Hepatocyte (in vitro differentiated cells): Measurements from ENCODE around the gene GLI1. TPM values are rescaled to one million over a fixed set of nuclear protein-coding genes. Genes with fewer than 3 reads are reported as not detected.
A peak's percentile ranks its signal among the peaks of the same experiment; 100 is the strongest.

ENCODE experiments used
- DNase-seq: peaks from one replicate; pipeline ENCODE4 v3.0.0-alpha.2; 2016; ENCODE audit warnings: low spot score
- H2AFZ ChIP-seq: fragments of 200-600 bp; sonication (generic); 2 replicates; pipeline ENCODE4 v1.6.0; 2016; ENCODE audit warnings: antibody characterized with exemption, mild to moderate bottlenecking
- H3K27ac ChIP-seq: fragments of 200-600 bp; sonication (generic); 2 replicates; pipeline ENCODE4 v1.5.1; 2016; ENCODE audit warnings: mild to moderate bottlenecking
- H3K27me3 ChIP-seq: fragments of 200-600 bp; sonication (generic); 2 replicates; pipeline ENCODE4 v1.6.1; 2016
- H3K36me3 ChIP-seq: fragments of 200-600 bp; sonication (generic); replicated peaks from 2 replicates; pipeline ENCODE4 v1.5.1; 2016; ENCODE audit warnings: low read depth; ENCODE audit not compliant: insufficient read depth
- H3K4me1 ChIP-seq: fragments of 200-600 bp; sonication (generic); 2 replicates; pipeline ENCODE4 v1.5.1; 2016; ENCODE audit warnings: mild to moderate bottlenecking, moderate library complexity; ENCODE audit not compliant: insufficient read depth
- H3K4me2 ChIP-seq: fragments of 200-600 bp; sonication (generic); 2 replicates; pipeline ENCODE4 v1.6.0; 2016
- H3K4me3 ChIP-seq: fragments of 200-600 bp; sonication (generic); 2 replicates; pipeline ENCODE4 v1.5.1; 2016; ENCODE audit warnings: mild to moderate bottlenecking
- H3K79me2 ChIP-seq: fragments of 200-600 bp; sonication (generic); 2 replicates; pipeline ENCODE4 v1.6.0; 2017; ENCODE audit warnings: mild to moderate bottlenecking
- H3K9me2 ChIP-seq: fragments of 200-600 bp; sonication (generic); replicated peaks from 2 replicates; pipeline ENCODE4 v1.6.0; 2017; ENCODE audit warnings: mild to moderate bottlenecking; ENCODE audit not compliant: insufficient read depth
- H3K9me3 ChIP-seq: fragments of 200-600 bp; sonication (generic); 2 replicates; pipeline ENCODE4 v1.5.1; 2016; ENCODE audit warnings: low read depth, mild to moderate bottlenecking
- H4K20me1 ChIP-seq: fragments of 200-600 bp; sonication (generic); 2 replicates; pipeline ENCODE4 v1.6.0; 2016; ENCODE audit warnings: mild to moderate bottlenecking; ENCODE audit not compliant: insufficient read depth, poor library complexity, severe bottlenecking
- EZH2 ChIP-seq: fragments of 200-600 bp; sonication (generic); IDR thresholded peaks from 2 replicates; pipeline ENCODE4 v1.6.1; 2016; ENCODE audit warnings: antibody characterized with exemption, mild to moderate bottlenecking, borderline replicate concordance
- EZH2phosphoT487 ChIP-seq: fragments of 200-600 bp; sonication (generic); IDR thresholded peaks from one replicate; pipeline ENCODE4 v1.6.1; 2018; ENCODE audit warnings: antibody characterized with exemption, mild to moderate bottlenecking, low read depth, moderate library complexity; ENCODE audit not compliant: unreplicated experiment, severe bottlenecking
- WGBS: methylation state at CpG from one replicate; pipeline ENCODE4 v1.1.6; 2016; ENCODE audit warnings: low lambda C conversion rate; ENCODE audit errors: missing lambda C conversion rate; 5-methylcytosine and 5-hydroxymethylcytosine counted together
- polyA plus RNA-seq: library from polyadenylated mRNA; unstranded; fragments of >200 nt; fragmentation: Nextera tagmentation; extraction: Ambion mirVana; gene quantifications from 2 replicates; pipeline ENCODE4 v1.2.1, GENCODE V29; 2016
- total RNA-seq: library from RNA; depleted of rRNA; stranded (reverse); fragments of >200 nt; gene quantifications from 2 replicates; pipeline ENCODE4 v1.2.3, GENCODE V29; 2014
- TF ChIP-seq, protein P1 (sequence below): fragments of 200-600 bp; sonication (generic); IDR thresholded peaks from 2 replicates; pipeline ENCODE4 v1.5.1; 2016; ENCODE audit warnings: antibody characterized with exemption, mild to moderate bottlenecking; ENCODE audit not compliant: poor library complexity

The GLI1 gene
- total and polyA plus RNA-seq, 2 experiments from 2014 or later = 6.0 to 7.6 TPM

DNA sequence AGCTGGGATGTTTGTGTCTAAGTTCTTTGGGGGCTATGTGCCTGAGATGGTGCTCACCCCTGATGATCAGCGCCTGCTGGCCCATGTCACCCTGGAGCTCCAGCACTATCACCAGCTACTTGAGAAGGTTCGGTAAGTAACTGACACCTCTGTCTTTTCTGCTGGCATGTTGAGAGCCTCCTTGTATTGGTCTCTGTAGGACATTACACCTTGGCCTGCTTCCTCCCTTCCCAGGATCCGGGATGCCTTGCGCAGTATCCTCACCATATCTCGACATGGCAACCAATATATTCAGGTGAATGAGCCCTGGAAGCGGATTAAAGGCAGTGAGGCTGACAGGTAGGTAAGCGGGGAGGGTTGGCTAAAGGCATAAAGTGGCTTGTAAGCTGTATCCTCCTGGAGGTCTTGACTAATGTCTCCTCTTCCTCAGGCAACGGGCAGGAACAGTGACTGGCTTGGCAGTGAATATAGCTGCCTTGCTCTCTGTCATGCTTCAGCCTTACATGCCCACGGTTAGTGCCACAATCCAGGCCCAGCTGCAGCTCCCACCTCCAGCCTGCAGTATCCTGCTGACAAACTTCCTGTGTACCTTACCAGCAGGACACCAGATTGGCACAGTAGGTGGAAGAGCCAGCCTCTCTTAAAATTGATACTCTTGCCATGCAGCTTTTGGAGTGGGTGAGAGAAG is 55.3 kb downstream of the GLI1 start:
- H4K20me1 ChIP-seq = peaks cover 32% of the 10 kb centered on the region
- no peak overlapping the region for H3K4me2 ChIP-seq
- H3K79me2 ChIP-seq = peaks cover 26% of the 10 kb centered on the region
- no peaks in the 10 kb centered on the region for H3K27me3 ChIP-seq
- 91% methylated on average over 9 of the region's 9 CpGs for whole genome bisulfite sequencing
- no peak for DNase-seq
- no peaks in the 10 kb centered on the region for H3K9me2 ChIP-seq
- H2AFZ ChIP-seq = no peak overlapping the region
- no peaks in the 10 kb centered on the region for H3K4me1 ChIP-seq
- TF ChIP-seq EZH2 (no peak), EZH2phosphoT487 (no peak)
- TF ChIP-seq, protein P1, sequence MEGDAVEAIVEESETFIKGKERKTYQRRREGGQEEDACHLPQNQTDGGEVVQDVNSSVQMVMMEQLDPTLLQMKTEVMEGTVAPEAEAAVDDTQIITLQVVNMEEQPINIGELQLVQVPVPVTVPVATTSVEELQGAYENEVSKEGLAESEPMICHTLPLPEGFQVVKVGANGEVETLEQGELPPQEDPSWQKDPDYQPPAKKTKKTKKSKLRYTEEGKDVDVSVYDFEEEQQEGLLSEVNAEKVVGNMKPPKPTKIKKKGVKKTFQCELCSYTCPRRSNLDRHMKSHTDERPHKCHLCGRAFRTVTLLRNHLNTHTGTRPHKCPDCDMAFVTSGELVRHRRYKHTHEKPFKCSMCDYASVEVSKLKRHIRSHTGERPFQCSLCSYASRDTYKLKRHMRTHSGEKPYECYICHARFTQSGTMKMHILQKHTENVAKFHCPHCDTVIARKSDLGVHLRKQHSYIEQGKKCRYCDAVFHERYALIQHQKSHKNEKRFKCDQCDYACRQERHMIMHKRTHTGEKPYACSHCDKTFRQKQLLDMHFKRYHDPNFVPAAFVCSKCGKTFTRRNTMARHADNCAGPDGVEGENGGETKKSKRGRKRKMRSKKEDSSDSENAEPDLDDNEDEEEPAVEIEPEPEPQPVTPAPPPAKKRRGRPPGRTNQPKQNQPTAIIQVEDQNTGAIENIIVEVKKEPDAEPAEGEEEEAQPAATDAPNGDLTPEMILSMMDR = no peak
- no peaks in the 10 kb centered on the region for H3K9me3 ChIP-seq
- no peak overlapping the region for H3K27ac ChIP-seq
- H3K36me3 ChIP-seq = no peaks in the 10 kb centered on the region
- no peak overlapping the region for H3K4me3 ChIP-seq

DNA sequence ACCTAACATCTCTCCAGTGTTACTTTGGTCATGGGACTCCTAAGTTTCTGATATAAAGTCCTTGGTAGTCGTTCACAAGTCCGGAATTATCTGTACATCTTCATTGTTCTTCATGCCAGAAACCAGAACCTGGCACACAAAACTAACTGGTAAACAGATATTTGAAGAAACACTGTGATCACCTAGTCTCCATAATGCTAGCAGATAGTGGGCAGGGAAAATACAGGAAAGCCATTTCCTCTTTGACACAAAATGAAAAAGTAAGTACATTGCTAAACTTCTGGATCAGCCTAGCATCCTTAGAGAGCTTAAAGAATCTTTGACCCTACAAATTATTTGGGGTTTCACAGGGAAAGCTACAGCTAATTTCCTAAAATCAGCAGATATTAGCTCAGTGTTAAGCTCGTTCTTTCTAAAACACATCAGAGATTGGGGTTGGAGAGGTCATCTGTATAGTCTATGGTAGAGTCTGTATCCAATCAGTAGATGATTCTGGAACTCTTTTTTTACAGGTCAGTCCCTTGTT is 55.9 kb downstream of the GLI1 start:
- H3K4me1 ChIP-seq = no peaks in the 10 kb centered on the region
- WGBS = 94% methylated on average over 3 of the region's 3 CpGs
- no peak overlapping the region for H2AFZ ChIP-seq
- H3K27me3 ChIP-seq = no peaks in the 10 kb centered on the region
- H3K9me2 ChIP-seq = no peaks in the 10 kb centered on the region
- H3K9me3 ChIP-seq = no peaks in the 10 kb centered on the region
- no peak overlapping the region for H3K4me3 ChIP-seq
- H3K27ac ChIP-seq = no peak overlapping the region
- TF ChIP-seq EZH2phosphoT487 = no peak
- TF ChIP-seq, protein P1 = no peak
- TF ChIP-seq EZH2 = no peak
- H3K79me2 ChIP-seq = peaks cover 30% of the 10 kb centered on the region
- no peak for DNase-seq
- no peaks in the 10 kb centered on the region for H3K36me3 ChIP-seq
- H3K4me2 ChIP-seq = no peak overlapping the region
- H4K20me1 ChIP-seq = peaks cover 32% of the 10 kb centered on the region

DNA sequence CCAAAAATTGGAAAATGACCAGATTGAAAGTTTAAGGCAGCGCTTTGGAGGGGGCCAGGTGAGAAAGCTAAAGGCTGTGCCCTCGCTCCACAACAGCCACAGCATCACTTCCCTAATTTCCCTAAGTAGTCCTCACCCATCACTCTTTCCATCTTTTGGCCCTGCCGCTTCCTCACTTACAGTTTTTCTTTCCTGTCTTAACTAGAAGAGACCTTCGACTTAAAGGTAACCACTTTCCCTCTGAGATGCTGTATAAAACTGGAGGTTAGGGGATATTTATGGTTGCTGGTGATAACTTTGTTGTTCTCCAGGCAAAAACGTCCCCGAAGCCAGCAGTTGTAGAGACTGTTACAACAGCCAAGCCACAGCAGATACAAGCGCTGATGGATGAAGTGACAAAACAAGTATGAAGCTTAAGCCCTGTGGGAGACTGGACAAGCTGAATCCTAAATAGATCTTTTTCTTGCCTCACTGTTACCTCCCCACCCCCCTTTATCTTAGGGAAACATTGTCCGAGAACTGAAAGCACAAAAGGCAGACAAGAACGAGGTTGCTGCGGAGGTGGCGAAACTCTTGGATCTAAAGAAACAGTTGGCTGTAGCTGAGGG is 56.5 kb downstream of the GLI1 start:
- no peak for DNase-seq
- Histone ChIP-seq H3K27me3 (no peaks in the 10 kb centered on the region), H3K27ac (peak overlapping the region; percentile 98), H3K4me1 (peaks cover 2% of the 10 kb centered on the region), H3K79me2 (peaks cover 30% of the 10 kb centered on the region), H2AFZ (no peak overlapping the region), H4K20me1 (peaks cover 32% of the 10 kb centered on the region), H3K9me3 (no peaks in the 10 kb centered on the region), H3K9me2 (no peaks in the 10 kb centered on the region), H3K36me3 (no peaks in the 10 kb centered on the region), H3K4me3 (no peak overlapping the region), H3K4me2 (no peak overlapping the region)
- TF ChIP-seq EZH2phosphoT487 = no peak
- TF ChIP-seq, protein P1 = no peak
- TF ChIP-seq EZH2 = no peak
- WGBS = 90% methylated on average over 11 of the region's 11 CpGs
